ENCODE data around the gene KDM4C. TPM values are rescaled to one million over a fixed set of nuclear protein-coding genes. Genes with fewer than 3 reads are reported as not detected.

KDM4C gene
- total and polyA plus RNA-seq, 2 donors (not counting 1 experiment from before 2014, with no cell fraction given), result 49.7 to 141 TPM

DNA sequence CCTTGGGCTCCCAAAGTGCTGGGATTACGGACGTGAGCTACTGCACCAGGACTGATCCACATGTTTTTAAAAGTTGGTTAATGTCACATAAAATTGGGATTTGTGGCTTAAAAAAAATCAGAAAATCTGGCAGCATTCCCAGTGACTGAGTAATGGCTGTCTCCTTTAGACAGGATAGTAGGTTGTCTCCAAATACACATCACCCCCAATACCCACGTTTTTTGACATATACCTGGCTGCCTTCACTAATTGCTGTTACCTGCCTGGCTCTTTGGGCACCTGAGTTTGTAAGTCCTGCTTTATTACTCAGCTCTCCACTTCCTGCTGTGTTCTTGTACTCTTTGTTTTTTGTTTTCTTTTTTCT is 84.8 kb downstream of the KDM4C start:
- Histone ChIP-seq H3K9ac (ENCODE audit: low read length) (no peak overlapping the region), H3K79me2 (ENCODE audit: control insufficient read depth, insufficient read depth, low read length) (peaks cover 89% of the 10 kb centered on the region), H3K4me3 (ENCODE audit: control extremely low read depth in 1 of 5, extremely low read depth in 1 of 5, insufficient read depth in 1 of 5, low read depth in 2 of 5, low read length in 4 of 5) (no peak overlapping the region), H3K27me3 (replicated peaks in 1 of 4; ENCODE audit: control extremely low read depth in 1 of 4, control insufficient read depth in 3 of 4, insufficient read depth in 4 of 4, low read length in 3 of 4) (no peaks in the 10 kb centered on the region), H3K36me3 (replicated peaks in 1 of 2; ENCODE audit: control extremely low read depth in 1 of 2, control insufficient read depth in 1 of 2, extremely low read depth in 1 of 2, insufficient read depth in 2 of 2, low read length in 1 of 2) (peaks cover 0 to 12% of the 10 kb centered on the region in 2 experiments), H4K20me1 (ENCODE audit: control insufficient read depth, insufficient read depth, low read length, poor library complexity, severe bottlenecking) (peaks cover 35% of the 10 kb centered on the region), H3K4me2 (replicated peaks; ENCODE audit: low read depth, low read length, poor library complexity, severe bottlenecking) (no peak overlapping the region), H3K4me1 (ENCODE audit: control insufficient read depth in 2 of 2, insufficient read depth in 2 of 2, low read length in 2 of 2) (no peaks in the 10 kb centered on the region), H3K27ac (ENCODE audit: low read length in 2 of 2) (no peak overlapping the region), H2AFZ (ENCODE audit: insufficient read depth, low read depth, low read length, poor library complexity, severe bottlenecking) (no peak overlapping the region), H3K9me3 (ENCODE audit: control extremely low read depth in 1 of 3, control insufficient read depth in 2 of 3, insufficient read depth in 1 of 3, low read length in 2 of 3) (no peaks in the 10 kb centered on the region)
- ChIA-PET POLR2A (no interaction called here), CTCF (interaction anchor here (0.6 to 1.6 kb wide), 3 partner anchors 15 to 1843 kb away, joined by 3 to 5 read pairs (median 3); no protein-coding TSS in a partner anchor)
- Mint-ChIP-seq H3K4me3 (no peak overlapping the region), H3K4me1 (peaks cover 21% of the 10 kb centered on the region), H3K9me3 (ENCODE audit: insufficient read depth) (no peaks in the 10 kb centered on the region), H3K27me3 (no peaks in the 10 kb centered on the region), H3K27ac (no peak overlapping the region)
- TF ChIP-seq CTCF (IDR thresholded peaks at IDR 0.05), result no peak
- TF ChIP-seq EZH2 (IDR thresholded peaks at IDR 0.05; ENCODE audit: borderline replicate concordance, insufficient read depth, low read depth, low read length, poor library complexity, severe bottlenecking), result no peak
- intact Hi-C loops (cut with micrococcal nuclease), result no loop called here
- WGBS (ENCODE audit: insufficient coverage), result no CpG with 5 or more reads among the region's 3 CpGs
- DNase-seq (no peak), ATAC-seq (ENCODE audit: low read depth) (no peak)

GRCh38 chr9:6843742-6844141 is 86.0 kb downstream of the KDM4C start:
- no peaks in the 10 kb centered on the region for H3K4me1 ChIP-seq (ENCODE audit: control insufficient read depth in 2 of 2, insufficient read depth in 2 of 2, low read length in 2 of 2)
- ChIA-PET CTCF (no interaction called here), POLR2A (no interaction called here)
- peaks cover 0 to 8% of the 10 kb centered on the region in 2 experiments for H3K36me3 ChIP-seq (replicated peaks in 1 of 2; ENCODE audit: control extremely low read depth in 1 of 2, control insufficient read depth in 1 of 2, extremely low read depth in 1 of 2, insufficient read depth in 2 of 2, low read length in 1 of 2)
- peaks cover 92% of the 10 kb centered on the region for H3K79me2 ChIP-seq (ENCODE audit: control insufficient read depth, insufficient read depth, low read length)
- intact Hi-C loops (cut with micrococcal nuclease), result no loop called here
- no peak overlapping the region for H3K9ac ChIP-seq (ENCODE audit: low read length)
- Mint-ChIP-seq H3K27ac (no peak overlapping the region), H3K4me3 (no peak overlapping the region), H3K9me3 (ENCODE audit: insufficient read depth) (no peaks in the 10 kb centered on the region), H3K27me3 (no peaks in the 10 kb centered on the region), H3K4me1 (peaks cover 21% of the 10 kb centered on the region)
- H3K27me3 ChIP-seq (replicated peaks in 1 of 4; ENCODE audit: control extremely low read depth in 1 of 4, control insufficient read depth in 3 of 4, insufficient read depth in 4 of 4, low read length in 3 of 4), result no peaks in the 10 kb centered on the region
- no peak overlapping the region for H2AFZ ChIP-seq (ENCODE audit: insufficient read depth, low read depth, low read length, poor library complexity, severe bottlenecking)
- 100% methylated on average over 1 of the region's 4 CpGs for WGBS (ENCODE audit: insufficient coverage)
- no peak overlapping the region for H3K4me2 ChIP-seq (replicated peaks; ENCODE audit: low read depth, low read length, poor library complexity, severe bottlenecking)
- DNase-seq (no peak), ATAC-seq (ENCODE audit: low read depth) (no peak)
- no peaks in the 10 kb centered on the region for H3K9me3 ChIP-seq (ENCODE audit: control extremely low read depth in 1 of 3, control insufficient read depth in 2 of 3, insufficient read depth in 1 of 3, low read length in 2 of 3)
- no peak overlapping the region for H3K27ac ChIP-seq (ENCODE audit: low read length in 2 of 2)
- no peak overlapping the region for H3K4me3 ChIP-seq (ENCODE audit: control extremely low read depth in 1 of 5, extremely low read depth in 1 of 5, insufficient read depth in 1 of 5, low read depth in 2 of 5, low read length in 4 of 5)
- TF ChIP-seq EZH2 (IDR thresholded peaks at IDR 0.05; ENCODE audit: borderline replicate concordance, insufficient read depth, low read depth, low read length, poor library complexity, severe bottlenecking) (no peak), CTCF (IDR thresholded peaks at IDR 0.05) (no peak)
- H4K20me1 ChIP-seq (ENCODE audit: control insufficient read depth, insufficient read depth, low read length, poor library complexity, severe bottlenecking), result peaks cover 40% of the 10 kb centered on the region
